T-helper 2 cell treated with Interferon-gamma antibody and Interleukin-4, amounts not matched to agents 100 ng/mL and 5 ng/mL, for 36 hours (primary cell): ENCODE results near the gene SEMA3B. TPM values are rescaled to one million over a fixed set of nuclear protein-coding genes. Genes with fewer than 3 reads are reported as not detected.
"Not testable (repeated sequence)": the region's sequence is repeated elsewhere in the genome, so short reads cannot be mapped to it uniquely, and the experiment has no call there.

Experiments used
- intact Hi-C: fragments of 100-400 bp; cut with micrococcal nuclease; formaldehyde crosslinking; loops from one replicate; pipeline ENCODE4 v1.15.1; 2023
- total RNA-seq: library from RNA; stranded (reverse); gene quantifications from 2 replicates; pipeline ENCODE4 v1.2.3, GENCODE V29; 2022

SEMA3B gene
- total RNA-seq, 1 donor from 2014 or later: 0.30 TPM

DNA sequence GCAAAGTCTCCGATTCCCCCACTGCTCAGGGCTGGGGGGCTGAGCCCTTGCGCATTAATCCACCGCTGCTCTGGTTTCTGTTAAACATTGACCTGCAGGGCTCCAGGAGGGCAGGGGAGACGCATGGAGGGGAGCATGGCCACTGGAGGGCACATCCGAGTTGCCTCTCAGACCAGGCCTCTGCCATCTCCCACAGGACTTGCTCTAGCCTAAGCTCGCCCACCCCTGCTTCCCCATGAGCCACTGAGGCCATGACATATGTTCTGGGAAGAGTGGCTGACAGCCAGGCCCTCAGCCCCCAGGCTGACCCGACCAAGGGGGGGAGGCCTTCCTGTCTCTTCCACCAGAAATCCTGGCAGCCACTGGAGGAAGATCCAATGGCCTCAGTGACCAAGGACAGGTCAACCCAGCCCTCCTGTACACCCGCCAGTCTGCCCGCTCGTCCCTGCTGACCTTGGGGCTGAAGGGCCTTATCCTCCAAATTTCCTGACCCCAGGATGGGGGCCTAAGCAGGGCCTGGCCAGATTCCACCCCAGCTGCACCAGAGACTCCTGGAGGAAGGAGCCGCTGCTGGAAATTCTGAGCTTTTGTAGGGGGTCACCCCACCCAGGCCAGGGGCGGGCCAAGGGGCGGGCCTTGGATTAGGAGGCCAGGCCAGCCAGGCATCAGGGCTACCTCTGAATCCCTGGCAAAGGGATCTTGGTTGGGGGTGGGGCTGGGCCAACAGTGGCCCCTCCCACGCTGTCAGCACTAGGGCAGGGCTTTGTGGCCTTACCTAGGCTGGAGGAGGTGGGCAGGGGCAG is 34.3 kb downstream of the SEMA3B start, which contains the start of gene HYAL1:
HYAL1 (minus strand) TSS at position 562 of the 803 bp plus-strand sequence. CDS start 618 bp downstream, outside the sequence.
- intact Hi-C loops: no loop called here

DNA sequence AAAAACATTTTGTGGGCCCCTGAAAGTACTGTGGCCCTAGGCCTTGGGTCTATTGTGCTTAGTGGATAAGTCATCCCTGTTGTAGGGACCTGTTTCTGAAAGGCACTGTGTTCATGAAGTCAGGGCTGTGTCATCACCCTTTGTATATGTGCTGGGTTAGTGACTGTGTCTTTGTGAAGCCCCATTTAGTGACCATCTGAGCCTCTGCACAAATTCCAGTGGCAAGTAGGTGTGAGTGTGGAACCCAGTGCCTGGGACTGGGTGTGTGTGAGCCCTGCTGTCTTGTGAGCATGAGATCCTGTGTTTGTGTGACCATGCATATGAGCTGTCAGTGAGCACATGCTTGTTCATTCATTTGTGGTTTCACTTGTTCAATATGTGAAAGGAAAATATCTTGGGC is 35.7 kb downstream of the SEMA3B start:
- intact Hi-C loops: no loop called here

DNA sequence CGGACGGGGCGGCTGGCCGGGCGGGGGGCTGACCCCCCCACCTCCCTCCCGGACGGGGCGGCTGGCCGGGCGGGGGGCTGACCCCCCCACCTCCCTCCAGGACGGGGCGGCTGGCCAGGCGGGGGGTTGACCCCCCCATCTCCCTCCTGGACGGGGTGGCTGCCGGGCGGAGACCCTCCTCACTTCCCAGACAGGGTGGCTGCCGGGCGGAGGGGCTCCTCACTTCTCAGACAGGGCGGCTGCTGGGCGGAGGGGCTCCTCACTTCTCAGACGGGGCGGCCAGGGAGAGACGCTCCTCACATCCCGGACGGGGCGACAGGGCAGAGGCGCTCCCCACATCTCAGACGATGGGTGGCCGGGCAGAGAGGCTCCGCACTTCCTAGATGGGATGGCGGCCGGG is 43.1 kb downstream of the SEMA3B start:
- intact Hi-C loops: not testable (repeated sequence)

DNA sequence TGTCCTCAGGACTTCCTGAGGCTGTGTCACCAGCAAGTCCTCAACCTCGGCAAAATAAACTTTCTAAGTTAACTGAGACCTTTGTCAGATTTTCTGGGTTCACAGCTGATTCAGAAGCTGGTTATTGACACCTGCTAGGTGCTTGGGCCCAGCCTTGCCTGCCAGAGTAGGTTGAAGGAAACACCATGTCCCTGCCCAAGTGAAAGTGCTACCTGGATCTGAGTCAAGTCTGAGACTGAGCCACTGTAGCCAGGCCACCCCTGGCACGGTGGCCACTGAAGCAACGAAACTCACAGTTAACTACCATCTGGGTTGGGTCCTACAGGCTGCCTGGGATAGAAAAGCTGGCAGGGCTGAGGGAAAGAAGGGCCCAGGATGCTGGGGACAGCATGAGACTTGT is 45.4 kb downstream of the SEMA3B start:
- intact Hi-C loops: no loop called here

DNA sequence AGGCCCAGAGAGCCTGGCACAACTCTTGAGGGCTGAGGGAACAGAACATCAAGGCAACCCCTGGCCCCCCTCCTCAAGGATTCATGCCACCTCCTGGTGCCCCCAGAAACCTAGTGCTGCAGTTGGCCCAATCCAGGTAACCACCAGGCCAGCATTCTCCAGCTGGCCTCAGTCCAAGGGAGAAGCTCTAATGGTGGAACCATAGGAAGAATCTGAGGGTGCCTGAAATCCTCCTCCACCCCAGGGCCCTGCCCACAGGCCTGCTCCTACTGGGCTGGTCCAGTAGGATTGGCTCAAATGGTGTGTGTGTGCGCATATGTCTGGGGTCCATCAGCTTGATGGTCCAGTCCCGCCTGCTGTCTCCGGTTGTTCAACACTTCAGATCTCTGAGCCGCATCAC is 45.9 kb downstream of the SEMA3B start:
- intact Hi-C loops: no loop called here

DNA sequence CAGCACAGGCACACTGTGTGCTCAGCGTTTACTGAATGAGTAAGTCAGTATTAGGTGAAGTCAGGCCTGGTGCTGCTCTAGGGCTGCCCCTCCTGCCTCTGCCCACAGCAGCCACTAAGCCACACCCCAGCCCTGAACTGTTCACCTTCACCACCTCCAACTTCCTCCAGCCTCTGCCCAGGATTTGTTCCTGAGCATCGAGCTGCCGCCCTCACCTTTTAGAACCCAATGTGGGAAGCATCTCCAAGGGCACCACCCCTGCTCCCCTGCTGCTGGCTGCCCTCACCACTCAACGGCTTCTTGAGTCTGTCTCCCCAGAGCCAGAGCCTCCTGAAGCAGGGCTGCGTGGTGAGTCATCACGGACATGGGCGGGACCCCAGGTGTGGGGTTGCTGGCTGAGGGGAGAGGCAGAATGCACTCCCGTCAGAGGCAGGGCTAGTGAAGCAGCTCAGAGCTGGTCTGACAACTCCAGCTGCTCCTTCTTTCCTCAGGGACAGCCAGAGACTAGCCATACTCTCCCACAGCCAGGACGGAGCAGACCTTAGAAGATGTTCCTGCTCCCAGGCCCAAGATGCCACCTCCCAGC is 47.8 kb downstream of the SEMA3B start:
- intact Hi-C loops: no loop called here

DNA sequence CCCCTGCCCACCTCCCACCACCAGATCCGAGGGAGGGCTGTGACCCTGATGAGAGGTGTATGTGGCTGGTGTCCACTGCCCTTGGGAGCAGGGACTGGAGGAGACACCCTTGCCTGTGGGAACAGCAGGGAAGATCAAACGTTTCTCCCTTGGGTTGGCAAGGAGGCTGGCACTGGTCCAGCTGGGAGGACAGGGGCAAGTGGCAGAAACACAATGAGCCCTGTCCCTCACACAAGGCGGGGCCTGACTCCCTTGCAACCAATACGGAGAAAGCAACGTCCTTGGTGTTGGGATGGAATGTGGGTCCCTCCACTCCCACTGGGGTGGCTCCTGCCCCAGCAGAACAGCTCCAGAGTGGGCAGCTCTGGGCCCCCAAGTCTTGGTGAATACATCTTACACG is 48.4 kb downstream of the SEMA3B start:
- intact Hi-C loops: no loop called here

DNA sequence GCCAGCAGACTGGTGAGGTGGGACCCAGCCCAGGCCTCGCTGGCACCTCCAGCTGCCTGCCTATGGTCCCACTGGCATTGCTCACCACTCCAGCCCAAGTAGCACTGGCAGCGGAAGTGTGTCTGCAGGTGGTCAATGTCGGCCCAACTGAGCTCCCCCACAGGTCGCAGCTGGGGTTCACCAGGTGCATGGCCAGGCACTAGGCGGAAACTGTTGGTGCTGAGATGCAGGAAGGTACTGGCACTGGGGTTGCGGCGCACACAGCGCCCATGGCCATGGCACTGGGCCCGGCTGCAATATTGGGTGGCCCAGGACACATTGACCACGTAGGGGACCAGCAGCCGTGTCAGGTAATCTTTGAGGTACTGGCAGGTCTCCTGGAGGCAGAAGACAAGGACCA is 49.2 kb downstream of the SEMA3B start:
- intact Hi-C loops: no loop called here

DNA sequence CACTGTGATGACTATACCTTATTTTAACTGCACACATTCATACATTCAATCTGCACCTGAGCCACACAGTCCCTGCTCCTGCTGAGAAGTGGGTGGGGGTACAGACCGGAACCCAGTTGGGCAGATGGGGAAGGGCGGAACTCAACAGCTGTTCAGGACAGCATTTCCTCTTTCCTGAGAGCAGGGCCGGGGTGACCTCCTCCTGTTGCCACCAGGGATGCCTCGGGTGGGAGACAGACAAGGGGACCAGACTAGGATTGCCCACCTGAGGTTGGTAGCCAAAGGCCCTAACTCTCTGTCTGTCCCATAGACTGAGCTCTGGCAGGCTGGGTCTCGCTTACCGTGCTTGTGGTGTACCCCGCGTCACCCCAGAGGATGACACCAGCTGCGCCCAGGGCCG is 49.7 kb downstream of the SEMA3B start:
- intact Hi-C loops: no loop called here

DNA sequence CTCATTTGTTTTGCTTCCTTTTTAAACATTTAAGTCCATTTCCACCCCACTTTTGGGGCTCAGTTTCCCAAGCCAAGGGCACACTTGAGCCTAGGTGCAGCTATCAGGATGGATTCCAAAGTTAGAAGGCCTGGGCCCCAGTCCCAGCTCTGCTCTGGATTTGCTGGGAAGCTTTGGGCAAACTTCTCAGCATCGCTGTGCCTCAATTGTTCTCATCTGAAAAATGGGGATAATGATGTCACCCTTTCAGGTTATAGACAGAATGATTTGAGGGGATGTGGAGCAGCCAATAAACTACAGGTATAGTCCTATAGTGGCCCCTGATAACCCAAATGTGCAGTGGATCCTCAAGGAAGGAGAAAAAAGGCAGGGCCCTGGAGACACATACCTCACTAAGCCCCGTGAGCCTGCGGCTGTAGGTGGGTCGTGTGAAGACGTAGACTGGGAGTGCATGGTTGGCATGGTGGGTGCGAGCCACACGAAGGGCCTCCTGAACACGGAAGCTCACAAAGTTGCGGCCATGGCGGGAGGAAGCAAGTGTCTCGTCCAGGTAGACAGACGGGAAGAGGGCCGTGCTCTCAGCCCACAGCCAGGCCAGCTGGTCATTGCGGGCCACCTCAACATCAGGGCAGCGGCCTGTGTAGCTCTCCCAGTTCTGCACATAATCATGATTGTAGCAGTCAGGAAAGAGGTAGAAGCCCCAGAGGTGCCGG is 50.4 kb downstream of the SEMA3B start:
- intact Hi-C loops: no loop called here

DNA sequence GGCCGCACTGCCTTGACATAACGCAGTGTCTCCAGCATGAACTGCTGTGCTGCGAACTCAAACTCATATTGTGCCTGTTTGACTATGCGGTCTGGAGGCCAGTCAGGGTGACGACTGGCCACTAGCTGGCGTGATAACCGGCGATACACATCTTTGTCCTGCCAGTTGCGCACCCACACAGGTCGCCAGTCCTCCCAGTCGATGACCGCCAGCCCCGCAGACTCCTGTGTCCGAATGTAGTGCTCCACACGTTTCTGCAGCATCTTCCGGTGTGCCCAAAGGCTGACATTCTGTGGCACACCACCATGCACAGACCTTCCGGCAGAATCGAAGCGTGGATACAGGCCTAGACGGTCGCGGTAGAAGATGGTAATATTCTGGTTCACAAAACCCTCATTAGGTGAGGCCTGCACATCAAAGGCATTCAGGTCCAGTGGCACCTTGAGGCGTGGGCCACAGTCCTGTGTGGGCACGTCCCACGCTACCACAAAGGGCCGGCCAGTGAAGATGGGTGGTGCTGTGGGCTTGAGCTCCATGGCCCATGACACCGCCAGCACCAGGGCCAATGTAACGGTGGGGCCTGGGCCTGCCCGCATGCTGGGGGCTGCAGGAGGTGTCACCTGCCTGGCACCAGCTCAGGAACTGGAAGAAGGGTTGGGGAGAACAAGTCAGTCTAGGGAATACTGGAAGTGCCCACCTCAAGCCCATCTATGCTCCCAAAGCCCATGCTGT is 51.1 kb downstream of the SEMA3B start:
- intact Hi-C loops: loop anchor here (2.0 kb wide), 1 partner anchor 17 kb away; no protein-coding TSS in a partner anchor

DNA sequence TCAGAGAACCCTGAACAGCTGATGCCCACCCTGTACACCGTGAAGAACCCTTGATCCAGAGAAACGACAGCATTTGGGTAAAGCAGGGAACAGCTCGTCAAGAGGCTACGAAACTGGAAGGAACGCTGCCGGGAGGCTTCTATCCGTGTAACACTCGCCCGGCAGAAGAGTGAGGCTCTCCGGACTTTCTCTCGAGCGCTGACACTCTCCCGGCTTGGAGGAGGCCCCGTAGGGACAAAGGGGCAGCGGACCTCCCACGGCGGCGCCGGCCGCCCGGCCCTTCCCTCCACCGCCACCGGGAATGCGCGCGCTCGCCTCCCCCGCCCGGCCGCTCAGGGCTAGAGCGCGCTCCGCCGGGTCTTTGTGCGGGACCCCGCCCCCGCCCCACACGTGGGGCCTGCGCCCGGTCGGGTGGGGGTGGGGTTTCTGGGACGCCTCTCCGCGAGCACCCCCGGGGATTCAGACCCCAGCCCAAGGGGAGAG is 51.9 kb downstream of the SEMA3B start:
- intact Hi-C loops: loop anchor here (1.0 to 2.0 kb wide), 3 partner anchors 16 to 29 kb away; partner anchors contain the start of genes HYAL3, IFRD2 and NAA80

DNA sequence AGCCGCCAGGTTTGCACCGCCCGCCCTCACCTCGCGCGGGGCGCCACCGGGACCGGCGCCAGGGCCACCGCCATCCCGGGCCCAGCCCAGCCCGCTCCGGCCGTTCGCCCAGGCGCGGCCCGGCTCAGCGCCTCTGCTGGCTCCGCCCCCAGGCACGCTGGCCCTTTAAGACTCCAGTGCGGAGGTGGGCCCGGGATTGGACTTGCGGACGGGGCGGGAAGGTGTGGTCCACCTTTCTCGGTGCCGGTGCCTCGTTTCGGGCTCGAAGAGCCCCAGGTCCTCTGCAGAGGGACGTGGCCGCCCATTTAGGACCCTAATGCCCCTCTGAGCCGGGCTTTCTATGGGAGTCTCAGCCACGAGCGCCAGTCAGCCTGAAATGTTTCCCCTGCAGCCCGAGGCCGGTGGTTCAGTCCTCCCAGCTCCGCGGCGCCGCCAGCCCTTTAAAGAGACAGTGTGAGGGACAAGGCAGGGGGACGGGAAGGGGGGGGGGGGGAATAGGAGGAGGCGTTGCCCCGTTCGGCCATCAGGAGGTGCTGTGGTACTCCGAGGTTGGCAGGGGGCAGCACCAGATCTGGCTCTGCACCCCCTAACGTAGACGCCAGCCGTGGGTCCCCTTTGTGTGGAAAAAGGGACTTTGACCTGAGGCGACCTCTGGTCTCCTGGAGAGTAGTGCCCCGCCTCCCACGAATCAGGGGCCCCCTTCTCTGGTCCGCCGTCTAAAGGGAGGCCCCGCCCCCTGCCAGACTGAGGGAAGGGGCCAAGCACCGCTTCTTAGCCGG is 52.6 kb downstream of the SEMA3B start:
- intact Hi-C loops: loop anchor here (1.0 to 2.0 kb wide), 3 partner anchors 15 to 29 kb away; partner anchors contain the start of genes HYAL3, IFRD2 and NAA80

DNA sequence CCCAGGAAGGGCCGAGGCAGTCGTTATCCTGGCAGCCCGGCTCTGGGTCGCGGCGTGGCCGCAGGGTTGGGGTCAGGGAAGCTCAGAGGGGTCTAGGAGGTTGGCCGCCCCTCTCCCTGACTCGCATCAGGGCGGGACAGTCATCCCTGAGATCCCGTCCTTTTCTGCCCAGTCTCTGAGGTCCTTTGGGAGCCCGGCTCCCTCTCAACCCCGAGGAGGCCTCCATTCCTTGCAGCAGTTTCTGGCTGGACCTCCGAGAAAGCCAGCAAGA is 53.1 kb downstream of the SEMA3B start:
- intact Hi-C loops: no loop called here

DNA sequence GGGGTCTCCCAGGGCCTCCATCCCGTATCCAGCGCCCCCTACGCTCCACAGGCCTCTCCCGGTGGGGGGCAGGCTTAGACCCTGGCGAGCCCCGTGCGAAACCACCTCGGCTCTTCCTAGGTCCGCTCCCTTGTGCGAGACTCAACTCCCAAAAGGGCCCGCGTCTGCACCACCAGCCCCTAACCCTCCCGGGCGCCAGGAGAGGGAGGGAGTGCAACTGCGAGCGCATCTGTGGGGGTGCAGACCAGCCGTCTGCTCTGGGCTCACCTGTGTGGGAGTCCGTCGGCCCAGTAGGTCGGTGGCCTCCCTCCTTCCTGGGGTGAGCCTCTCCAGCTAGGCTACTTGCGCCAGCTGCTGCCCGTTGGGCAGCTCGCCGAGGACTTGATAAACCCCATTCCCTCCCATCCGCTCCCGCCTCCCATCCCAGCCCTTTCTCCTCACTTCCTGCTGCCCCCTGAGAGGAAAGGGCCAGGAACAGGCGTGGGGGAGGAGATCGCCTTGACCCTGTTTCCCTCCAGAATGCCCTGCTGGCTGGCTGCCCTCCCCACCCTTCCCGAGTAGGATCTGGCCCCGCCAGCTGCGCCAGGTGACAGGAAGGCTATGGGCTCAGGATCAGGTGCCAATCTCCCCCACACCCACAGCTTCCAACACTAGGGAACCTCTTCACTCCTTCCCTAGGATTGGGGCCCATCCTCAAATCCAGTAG is 53.6 kb downstream of the SEMA3B start, which contains the start of gene HYAL2:
HYAL2 (minus strand) TSS at position 360 of the 706 bp plus-strand sequence. CDS start 2,256 bp downstream, outside the sequence.
- intact Hi-C loops: no loop called here

DNA sequence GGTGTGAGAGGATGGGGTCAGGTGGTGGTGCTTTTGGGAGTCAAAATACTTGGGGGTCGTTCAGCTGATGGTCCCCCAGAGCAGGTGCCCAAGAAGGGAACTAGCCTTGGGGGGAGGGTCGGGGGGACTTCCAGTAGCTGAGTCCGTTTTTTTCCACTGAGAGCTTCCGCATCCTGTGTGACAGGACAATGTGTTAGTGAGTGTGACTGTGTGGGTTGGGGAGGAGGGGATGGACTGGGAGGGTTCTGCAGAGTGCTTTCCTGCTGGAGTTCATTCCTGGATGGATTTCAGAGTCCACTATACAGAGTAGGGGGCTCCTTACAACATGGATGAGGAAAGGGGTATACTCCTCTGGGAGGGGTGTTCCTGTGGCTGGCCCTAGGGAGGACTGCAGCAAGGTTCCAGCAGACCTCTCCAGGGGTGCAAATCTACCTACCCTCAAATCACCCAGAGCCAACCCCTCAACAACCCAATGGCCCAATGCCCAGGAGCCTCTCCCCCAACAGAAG is 54.2 kb downstream of the SEMA3B start:
- intact Hi-C loops: no loop called here

DNA sequence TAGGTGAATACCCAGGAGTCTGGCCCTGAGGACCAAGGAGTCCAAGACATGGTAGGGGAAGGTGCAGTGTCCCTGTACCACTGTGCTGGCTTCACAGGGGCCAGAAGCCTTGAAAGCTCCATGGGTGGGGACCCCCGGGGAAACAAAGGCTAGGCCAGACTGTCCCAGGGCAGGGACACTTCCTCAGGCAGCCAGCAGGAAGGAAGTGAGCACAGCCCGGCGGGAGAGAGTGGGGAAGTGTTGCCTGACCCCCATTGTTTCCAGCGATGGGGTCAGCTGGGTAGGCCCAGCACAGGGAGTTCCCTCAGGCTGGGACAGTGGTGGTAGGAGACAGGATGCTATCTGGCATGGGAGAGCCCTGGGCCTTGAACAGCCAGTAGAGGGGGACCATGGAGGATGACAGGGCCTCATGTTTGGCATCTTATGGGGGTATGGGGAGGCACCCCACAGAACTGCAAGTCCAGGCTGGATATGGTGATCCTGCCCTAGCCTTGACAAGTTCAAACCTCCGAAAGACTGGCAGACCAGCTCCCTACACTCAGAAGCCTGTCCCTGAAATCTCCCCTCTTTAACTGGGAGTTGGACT is 54.8 kb downstream of the SEMA3B start:
- intact Hi-C loops: loop anchor here (1.0 kb wide), 1 partner anchor 49 kb away; no protein-coding TSS in a partner anchor

DNA sequence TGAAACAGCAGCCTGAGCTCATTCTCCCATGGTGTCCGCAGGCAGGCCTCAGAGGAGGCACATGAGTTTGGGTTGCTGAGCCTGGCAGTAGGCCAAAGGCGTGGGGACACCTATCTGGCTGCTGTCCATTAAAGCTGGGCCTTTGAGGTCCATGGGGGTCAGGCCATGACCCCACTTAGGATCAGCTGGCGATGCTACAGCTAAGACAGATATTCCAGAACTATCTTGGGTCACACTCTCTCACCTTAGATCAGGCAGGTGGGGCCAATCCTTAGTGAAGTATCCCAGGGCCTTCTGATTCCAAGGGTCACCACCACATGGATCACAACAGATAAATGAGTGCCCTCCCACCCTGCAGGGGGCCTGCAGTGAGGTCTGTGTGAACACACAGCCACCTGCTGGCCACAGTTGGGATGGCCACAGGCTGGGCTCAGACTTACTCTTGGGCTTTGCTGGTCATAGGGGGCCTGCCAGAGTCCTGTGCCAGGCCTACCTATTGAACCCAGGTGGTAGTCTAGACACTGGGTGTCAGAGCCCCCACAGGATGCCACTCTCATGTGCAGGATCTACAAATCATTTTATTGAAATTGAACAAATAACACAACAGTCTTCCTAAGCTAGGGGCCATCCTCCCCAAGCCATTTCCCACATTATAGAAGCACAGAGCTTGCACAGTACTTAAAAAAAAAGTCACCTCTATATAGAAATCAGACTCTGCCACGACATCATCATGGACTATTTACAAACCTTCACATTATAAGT is 55.6 kb downstream of the SEMA3B start:
- intact Hi-C loops: loop anchor here (1.0 kb wide), 1 partner anchor 50 kb away; no protein-coding TSS in a partner anchor
